ENCODE measurements around the gene FBXW7.

FBXW7 gene

GRCh38 chr4:152322656-152323055 lies 213.2 kb downstream of the FBXW7 start:
- no peak for DNase-seq

GRCh38 chr4:152321923-152322322 lies 214.0 kb downstream of the FBXW7 start:
- no peak for DNase-seq

GRCh38 chr4:152321398-152321797 lies 214.5 kb downstream of the FBXW7 start:
- no peak for DNase-seq

- DNase-seq, result no peak
Observed at GRCh38 chr4:152316969-152317368, 218.9 kb downstream of the FBXW7 start.

GRCh38 chr4:152310257-152310656 lies 225.6 kb downstream of the FBXW7 start:
- no peak for DNase-seq

- no peak for DNase-seq
Observed at GRCh38 chr4:152309418-152309817, 226.5 kb downstream of the FBXW7 start.

GRCh38 chr4:152308951-152309350 lies 226.9 kb downstream of the FBXW7 start:
- no peak for DNase-seq

GRCh38 chr4:152307669-152308068 lies 228.2 kb downstream of the FBXW7 start:
- DNase-seq, result no peak

- no peak for DNase-seq
Observed at GRCh38 chr4:152306541-152306940, 229.4 kb downstream of the FBXW7 start.

- no peak for DNase-seq
Observed at GRCh38 chr4:152304220-152304619, 231.7 kb downstream of the FBXW7 start.

GRCh38 chr4:152301381-152301780 lies 234.5 kb downstream of the FBXW7 start:
- DNase-seq, result no peak

- no peak for DNase-seq
Observed at GRCh38 chr4:152299553-152299952, 236.3 kb downstream of the FBXW7 start.

- DNase-seq, result no peak
Observed at GRCh38 chr4:152296386-152296785, 239.5 kb downstream of the FBXW7 start.

GRCh38 chr4:152294765-152295164 lies 241.1 kb downstream of the FBXW7 start:
- no peak for DNase-seq

GRCh38 chr4:152294331-152294730 lies 241.6 kb downstream of the FBXW7 start:
- DNase-seq, result no peak

- no peak for DNase-seq
Observed at GRCh38 chr4:152293527-152293926, 242.4 kb downstream of the FBXW7 start.

- DNase-seq, result no peak
Observed at GRCh38 chr4:152290366-152290921, 245.4 kb downstream of the FBXW7 start.

GRCh38 chr4:152289941-152290340 lies 246.0 kb downstream of the FBXW7 start:
- DNase-seq, result no peak

GRCh38 chr4:152289541-152289940 lies 246.4 kb downstream of the FBXW7 start:
- DNase-seq, result no peak

GRCh38 chr4:152283801-152284470 lies 252.0 kb downstream of the FBXW7 start:
- DNase-seq, result no peak

GRCh38 chr4:152281822-152282221 lies 254.1 kb downstream of the FBXW7 start:
- DNase-seq, result no peak

- no peak for DNase-seq
Observed at GRCh38 chr4:152281211-152281610, 254.7 kb downstream of the FBXW7 start.

- DNase-seq, result no peak
Observed at GRCh38 chr4:152279234-152279566, 256.7 kb downstream of the FBXW7 start.

GRCh38 chr4:152278505-152279233 lies 257.2 kb downstream of the FBXW7 start:
- DNase-seq, result no peak

- no peak for DNase-seq
Observed at GRCh38 chr4:152278172-152278504, 257.8 kb downstream of the FBXW7 start.

Measured in activated naive CD4-positive, alpha-beta T cell (primary cell).